ENCODE data around the gene ZFAND2B. TPM values are rescaled to one million over a fixed set of nuclear protein-coding genes. Genes with fewer than 3 reads are reported as not detected.

The ZFAND2B gene
- total and polyA plus RNA-seq, 2 experiments from 2014 or later: 16.3 to 30.0 TPM

- TF ChIP-seq CTCF (conservative IDR thresholded peaks at IDR 0.05; ENCODE audit: low read depth in 2 of 2): no peak
- no peak for TF ChIP-seq ETS1 (IDR thresholded peaks at IDR 0.05)
- TF ChIP-seq STAT1 (IDR thresholded peaks at IDR 0.05; ENCODE audit: unreplicated experiment): no peak
- no peak for TF ChIP-seq CREB1 (CRISPR knock-in tag; IDR thresholded peaks at IDR 0.05; ENCODE audit: low read depth)
These were observed 27.7 kb downstream of the ZFAND2B start (continued) for GRCh38 chr2:219234331-219234730.

- ATAC-seq (peak; percentile 3; the same call in 1 of the 3 replicates), DNase-seq (ENCODE audit: low spot score) (peak; percentile 54)
- H3K4me1 ChIP-seq (ENCODE audit: insufficient read depth): peaks cover 8% of the 10 kb centered on the region
- peaks cover 8% of the 10 kb centered on the region for H3K27me3 Mint-ChIP-seq (ENCODE audit: insufficient read depth, low read depth, poor library complexity)
- no peak overlapping the region for H3K27ac Mint-ChIP-seq
- H3K79me2 ChIP-seq (replicated peaks; ENCODE audit: insufficient read depth): 0 out of 2 replicates have a peak, but pooled peaks cover 4% of the 10 kb centered on the region
- peaks cover 9% of the 10 kb centered on the region; the same call in 2 of the 3 replicates for H3K36me3 Mint-ChIP-seq (ENCODE audit: low read depth)
- H3K9me3 Mint-ChIP-seq: no peaks in the 10 kb centered on the region
- peak overlapping the region; percentile 23; the same call in 1 of the 2 replicates for H3K4me3 ChIP-seq
- no peaks in the 10 kb centered on the region for H3K27me3 ChIP-seq (ENCODE audit: insufficient read depth)
- peak overlapping the region; percentile 59; the same call in 1 of the 2 replicates for H2AFZ ChIP-seq
- H3K9me2 ChIP-seq (ENCODE audit: insufficient read depth): no peaks in the 10 kb centered on the region
- no peak overlapping the region for H3K27ac ChIP-seq (ENCODE audit: low read depth)
- no peak overlapping the region for H3K4me2 ChIP-seq
- H3F3A ChIP-seq (replicated peaks; ENCODE audit: low read depth): no peaks in the 10 kb centered on the region
- no peaks in the 10 kb centered on the region for H3K36me3 ChIP-seq (ENCODE audit: insufficient read depth)
- H3K4me1 Mint-ChIP-seq: peaks cover 10% of the 10 kb centered on the region
- H3K4me3 Mint-ChIP-seq: peak overlapping the region; percentile 37; the same call in 1 of the 3 replicates
- no peak for TF ChIP-seq ZNF462 (CRISPR knock-in tag; IDR thresholded peaks at IDR 0.05)
- no peak for TF ChIP-seq POLR2AphosphoS5 (IDR thresholded peaks at IDR 0.05; ENCODE audit: low read depth)
- H4K20me1 ChIP-seq (replicated peaks; ENCODE audit: insufficient read depth): no peaks in the 10 kb centered on the region
These were observed 36.7 kb downstream of the ZFAND2B start for GRCh38 chr2:219243291-219243761.

Measured in GM23338 (cell line).